GM19463 (cell line): ENCODE data around the gene TEAD3.
A peak's percentile ranks its signal among the peaks of the same experiment; 100 is the strongest.
"Not testable (repeated sequence)": the region's sequence is repeated elsewhere in the genome, so short reads cannot be mapped to it uniquely, and the experiment has no call there.

ENCODE experiments used
- ATAC-seq: cut with Tn5 transposase; IDR thresholded peaks from one replicate; pipeline ENCODE4 v1.9.1; 2021; ENCODE audit warnings: mild to moderate bottlenecking, moderate library complexity; ENCODE audit not compliant: unreplicated experiment

Gene TEAD3

GRCh38 chr6:35452183-35453090 lies 44.4 kb downstream of the TEAD3 start, which contains the start of gene FANCE:
TSS of gene FANCE (plus strand) at chr6:35452338. CDS start at chr6:35452546, 208 bp downstream.
- peak; percentile 90 for ATAC-seq

DNA sequence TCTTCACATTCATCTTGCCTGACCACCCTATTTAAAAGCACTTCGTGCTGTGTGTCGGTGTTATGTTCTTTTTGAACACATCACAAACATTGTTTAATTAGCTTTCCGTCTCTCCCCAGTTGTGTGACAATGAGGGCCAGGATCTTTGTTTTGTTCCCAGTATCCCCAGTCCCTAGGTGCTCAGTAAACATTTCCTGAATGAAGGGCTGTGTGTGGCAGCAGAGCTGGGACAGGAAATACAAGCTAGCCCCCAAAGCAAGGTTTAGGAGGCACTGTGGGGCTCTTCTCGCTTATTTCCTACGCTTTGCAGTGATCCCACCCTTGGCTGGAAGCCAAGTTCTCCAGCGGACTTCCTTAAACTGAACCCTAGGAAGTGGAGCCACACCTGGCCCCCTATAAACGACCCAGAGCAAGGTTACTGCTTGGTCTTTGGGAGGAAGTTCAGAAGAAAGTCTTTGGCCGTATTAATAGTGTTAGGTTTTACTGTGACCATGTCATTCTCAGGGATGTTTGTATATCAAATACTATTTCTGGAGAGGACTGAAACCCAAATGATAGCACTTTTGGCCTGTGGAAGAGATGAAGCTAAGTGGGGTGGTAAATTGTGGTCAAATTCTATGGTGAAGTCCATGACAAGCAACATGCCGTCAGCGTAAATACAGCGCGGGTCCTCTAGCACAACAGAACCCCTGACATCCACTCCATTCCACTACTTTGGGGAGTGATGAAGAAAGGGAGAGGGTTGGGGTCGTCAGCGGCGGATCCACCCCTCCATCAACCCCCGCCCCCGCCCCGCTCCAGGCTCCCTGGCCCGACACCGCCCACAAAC lies 45.3 kb downstream of the TEAD3 start:
- ATAC-seq: no peak

GRCh38 chr6:35449287-35449881 lies 47.5 kb downstream of the TEAD3 start:
- peak; percentile 39 for ATAC-seq

- ATAC-seq: no peak
These were observed 48.7 kb downstream of the TEAD3 start for GRCh38 chr6:35448191-35448590.

DNA sequence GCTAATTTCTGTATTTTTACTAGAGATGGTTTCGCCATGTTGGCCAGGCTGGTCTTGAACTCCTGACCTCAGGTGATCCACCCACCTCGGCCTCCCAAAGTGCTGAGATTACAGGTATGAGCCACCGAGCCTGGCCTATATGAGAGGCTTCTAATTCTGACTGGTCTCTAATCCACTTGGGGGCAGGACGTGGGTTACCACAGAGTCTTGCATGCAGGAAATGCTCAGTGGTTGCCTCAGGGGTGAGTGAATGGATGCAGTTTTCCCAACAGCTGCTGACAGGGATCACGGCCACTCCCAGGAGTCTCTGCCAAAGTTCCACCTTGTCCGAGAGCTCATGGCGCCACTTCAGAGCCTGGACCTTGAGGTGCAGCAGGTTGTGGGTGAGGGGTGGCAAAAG lies 51.2 kb downstream of the TEAD3 start:
- ATAC-seq: no peak

DNA sequence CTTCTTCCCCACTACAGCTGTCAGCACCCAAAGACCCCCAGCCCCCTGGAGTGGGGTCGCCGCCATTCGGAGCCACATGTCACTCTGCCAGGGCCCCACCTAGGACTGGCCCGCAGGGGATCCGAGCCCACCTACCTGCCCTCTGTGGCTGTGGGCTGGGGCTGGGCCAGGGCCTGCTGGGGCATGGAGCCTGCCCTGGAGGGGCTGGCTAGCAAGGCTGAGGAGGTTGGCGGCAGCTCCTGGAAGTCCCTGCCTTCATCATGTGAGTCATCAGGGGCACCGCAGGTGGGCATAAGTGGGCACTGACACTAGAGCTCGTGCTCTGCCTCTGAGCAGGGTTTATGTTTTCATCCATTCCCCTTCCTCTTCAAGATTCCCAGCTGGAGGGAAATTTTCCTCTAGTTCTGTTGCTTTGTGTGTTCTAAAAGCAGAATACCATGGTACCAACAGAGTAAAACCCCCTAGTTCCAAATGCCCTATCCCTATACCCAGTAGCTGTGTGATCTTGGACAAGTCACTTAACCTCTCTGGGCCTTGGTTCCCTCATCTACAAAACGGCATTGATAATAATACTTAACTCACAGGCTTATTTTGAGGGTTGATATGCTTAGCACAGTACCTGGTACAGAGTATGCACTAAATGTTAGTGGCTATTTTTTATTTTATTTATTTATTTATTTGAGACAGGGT lies 53.4 kb downstream of the TEAD3 start:
- no peak for ATAC-seq

- no peak for ATAC-seq
These were observed 54.2 kb downstream of the TEAD3 start for GRCh38 chr6:35442693-35443092.

GRCh38 chr6:35441642-35442041 lies 55.2 kb downstream of the TEAD3 start:
- no peak for ATAC-seq

DNA sequence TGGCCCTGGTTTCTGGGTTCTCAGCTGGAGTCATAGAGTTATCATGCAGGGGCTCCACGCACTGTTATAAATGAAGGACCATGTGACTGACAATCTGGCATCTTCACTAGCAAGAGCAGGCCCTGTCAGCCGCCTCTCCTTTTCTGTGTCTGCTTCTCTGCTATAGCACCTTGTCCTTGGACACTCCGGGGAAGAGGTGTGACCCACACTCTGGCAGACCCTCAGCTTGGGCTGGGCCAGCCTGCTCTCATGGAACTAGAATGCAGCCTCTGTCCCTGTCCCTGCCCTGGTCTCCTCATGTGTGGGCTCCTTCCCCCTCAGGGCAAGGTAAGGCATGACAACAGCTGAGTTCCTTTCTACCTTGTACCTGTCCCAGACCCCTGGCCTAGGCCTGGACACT lies 55.7 kb downstream of the TEAD3 start:
- ATAC-seq: no peak

GRCh38 chr6:35439308-35439707 lies 57.6 kb downstream of the TEAD3 start:
- ATAC-seq: no peak

DNA sequence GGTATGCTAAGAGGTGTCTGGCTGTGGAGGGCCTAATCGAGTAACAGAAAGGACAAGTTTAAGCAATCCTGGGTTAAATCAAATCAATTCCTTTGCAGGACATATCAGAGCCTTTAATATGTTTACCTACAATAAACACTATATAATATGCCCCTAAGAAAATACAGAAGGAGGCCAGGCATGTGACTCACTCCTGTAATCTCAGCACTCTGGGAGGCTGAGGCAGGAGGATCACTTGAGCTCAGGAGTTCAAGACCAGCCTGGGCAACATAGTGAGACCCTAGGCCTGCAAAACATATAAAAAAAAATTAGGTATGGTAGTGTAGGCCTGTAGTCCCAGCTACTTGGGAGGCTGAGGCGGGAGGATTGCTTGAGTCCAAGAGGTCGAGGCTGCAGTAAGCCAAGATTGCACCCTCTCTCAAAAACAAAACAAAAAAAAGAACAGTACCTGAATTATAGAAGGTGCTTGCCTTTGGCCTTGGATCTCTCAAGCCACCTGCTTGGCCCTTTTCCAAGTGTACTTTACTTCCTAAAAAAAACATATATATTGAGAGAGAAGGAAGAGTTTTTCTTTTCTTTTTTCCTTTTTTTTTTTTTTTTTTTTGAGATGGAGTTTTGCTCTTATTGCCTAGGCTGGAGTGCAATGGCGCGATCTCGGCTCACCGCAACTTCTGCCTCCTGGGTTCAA lies 58.4 kb downstream of the TEAD3 start:
- ATAC-seq: not testable (repeated sequence)

DNA sequence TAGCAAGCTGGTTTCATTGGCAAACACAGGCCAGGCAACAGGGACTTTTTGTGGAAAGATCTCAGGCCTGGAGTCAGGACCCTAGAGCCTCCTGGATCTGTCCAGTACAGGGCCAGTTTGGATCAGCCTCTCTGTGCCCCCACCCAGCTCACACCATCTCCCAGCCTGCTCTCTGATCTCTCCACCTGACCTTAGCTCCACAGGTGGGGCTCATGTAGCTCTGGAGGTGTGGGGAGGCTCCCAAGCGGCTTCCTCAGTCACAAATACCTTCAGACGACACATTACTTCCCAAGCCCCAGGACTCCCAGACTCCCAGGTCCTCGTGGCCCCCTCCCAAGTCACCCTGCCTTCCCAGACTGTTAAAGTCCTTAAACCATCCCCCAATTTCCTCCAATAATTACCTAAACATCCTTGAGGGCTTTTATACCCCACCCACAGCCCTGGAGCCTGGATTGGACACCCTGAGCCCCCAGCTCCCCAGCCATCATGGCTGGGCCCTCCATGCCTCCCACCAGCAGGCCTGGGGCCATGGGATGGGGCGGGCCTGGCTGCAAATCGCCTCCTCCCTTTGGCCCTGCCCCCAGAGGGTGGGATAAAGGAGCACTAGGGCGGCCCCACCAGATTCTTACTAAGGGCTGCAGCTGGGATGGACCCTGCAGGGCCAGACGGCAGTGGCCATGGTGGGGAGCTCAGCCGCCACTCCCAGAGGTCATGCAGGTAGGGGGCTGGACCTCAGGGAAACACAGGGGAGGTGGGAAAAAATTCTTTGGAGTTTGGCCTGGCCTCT lies 60.6 kb downstream of the TEAD3 start:
- no peak for ATAC-seq

GRCh38 chr6:35435074-35435837 lies 61.6 kb downstream of the TEAD3 start:
- ATAC-seq: no peak

DNA sequence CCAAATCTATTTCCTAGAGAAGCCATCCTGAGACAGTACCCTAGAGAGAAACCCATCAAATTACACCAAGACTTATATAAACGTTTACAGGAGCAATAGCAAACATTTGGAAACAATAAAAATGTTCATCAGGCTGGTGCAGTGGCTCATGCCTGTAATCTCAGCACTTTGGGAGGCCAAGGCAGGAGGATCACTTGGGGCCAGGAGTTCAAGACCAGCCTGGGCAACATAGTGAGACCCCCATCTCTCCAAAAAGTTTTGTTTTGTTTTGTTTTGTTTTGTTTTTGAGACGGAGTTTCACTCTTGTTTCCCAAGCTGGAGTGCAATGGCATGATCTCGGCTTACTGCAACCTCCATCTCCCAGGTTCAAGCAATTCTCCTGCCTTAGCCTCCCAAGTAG lies 64.2 kb downstream of the TEAD3 start:
- ATAC-seq: not testable (repeated sequence)

DNA sequence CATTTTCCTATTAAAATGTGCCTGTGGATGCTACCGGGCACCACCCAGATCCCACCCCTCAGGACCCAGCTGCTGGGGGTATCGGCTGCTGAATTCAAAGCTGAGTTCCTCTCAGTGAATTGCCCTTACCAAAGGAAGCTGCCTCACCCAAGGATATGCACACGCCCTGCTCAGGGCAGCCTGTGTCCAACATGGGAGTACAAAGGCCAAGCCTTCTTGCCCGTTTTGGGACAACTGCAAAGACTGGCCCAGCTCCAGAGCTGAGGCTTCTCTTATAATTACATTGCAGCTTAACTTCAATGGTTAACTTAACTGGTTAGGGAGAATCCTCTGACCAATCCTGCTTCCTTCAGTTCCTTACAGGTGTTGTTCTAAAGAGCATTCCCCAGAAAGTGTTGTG lies 64.6 kb downstream of the TEAD3 start:
- no peak for ATAC-seq

- no peak for ATAC-seq
These were observed 67.4 kb downstream of the TEAD3 start for GRCh38 chr6:35429463-35429862.

DNA sequence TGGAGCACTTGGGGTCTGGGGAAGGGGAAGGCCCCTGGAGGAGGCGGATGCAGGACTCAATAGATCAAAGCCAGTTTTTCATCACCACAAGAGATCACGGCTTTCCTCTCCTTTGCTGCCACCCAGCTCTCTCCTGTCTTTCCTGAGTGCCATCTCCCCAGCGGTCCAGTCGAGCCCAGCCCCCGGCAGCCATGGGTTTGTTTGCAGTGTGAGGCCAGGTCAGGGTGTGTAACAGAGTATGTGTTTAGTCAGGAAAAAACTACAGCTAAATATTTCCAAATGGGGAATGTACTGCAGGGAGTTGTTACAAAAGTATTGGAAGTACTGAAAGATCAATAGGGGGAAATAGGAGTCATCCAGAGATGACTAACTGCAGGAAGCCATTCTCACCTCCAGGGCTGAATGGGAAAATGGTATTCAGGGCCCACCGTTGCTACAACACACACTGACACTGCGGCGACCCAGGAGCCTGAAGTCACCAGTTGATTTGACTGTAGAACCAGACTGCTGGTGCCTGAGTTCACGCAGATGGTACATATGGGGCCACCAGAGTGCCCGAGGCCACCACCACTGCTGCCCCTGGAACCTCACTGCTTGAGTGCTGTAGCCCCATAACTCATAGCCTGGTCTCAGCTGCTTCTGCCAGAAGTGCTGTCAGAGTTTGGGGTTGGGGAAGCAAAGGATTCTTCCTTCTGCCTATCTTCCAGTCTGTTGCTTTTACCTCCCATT lies 68.3 kb downstream of the TEAD3 start:
- ATAC-seq: no peak

DNA sequence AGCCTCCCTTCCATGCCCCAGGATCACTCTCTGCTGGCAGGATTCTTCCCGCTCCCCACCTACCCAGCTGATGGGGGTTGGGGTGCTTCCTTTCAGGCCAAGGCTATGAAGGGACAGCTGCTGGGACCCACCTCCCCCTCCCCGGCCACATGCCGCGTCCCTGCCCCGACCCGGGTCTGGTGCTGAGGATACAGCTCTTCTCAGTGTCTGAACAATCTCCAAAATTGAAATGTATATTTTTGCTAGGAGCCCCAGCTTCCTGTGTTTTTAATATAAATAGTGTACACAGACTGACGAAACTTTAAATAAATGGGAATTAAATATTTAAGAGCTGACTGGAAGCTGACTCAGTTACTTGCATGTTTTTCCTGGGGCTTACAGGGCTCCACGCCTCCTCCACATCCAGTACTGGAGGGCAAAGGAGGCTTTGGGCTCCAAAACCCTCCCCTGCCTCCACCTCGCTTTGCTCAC lies 69.0 kb downstream of the TEAD3 start:
- ATAC-seq: no peak
